GM19324 (cell line): ENCODE results near the gene PPP1R17.

Experiments used
- ATAC-seq: cut with Tn5 transposase; IDR thresholded peaks from one replicate; pipeline ENCODE4 v1.9.1; 2021; ENCODE audit warnings: mild to moderate bottlenecking, moderate library complexity; ENCODE audit not compliant: unreplicated experiment, low FRiP score

The PPP1R17 gene

DNA sequence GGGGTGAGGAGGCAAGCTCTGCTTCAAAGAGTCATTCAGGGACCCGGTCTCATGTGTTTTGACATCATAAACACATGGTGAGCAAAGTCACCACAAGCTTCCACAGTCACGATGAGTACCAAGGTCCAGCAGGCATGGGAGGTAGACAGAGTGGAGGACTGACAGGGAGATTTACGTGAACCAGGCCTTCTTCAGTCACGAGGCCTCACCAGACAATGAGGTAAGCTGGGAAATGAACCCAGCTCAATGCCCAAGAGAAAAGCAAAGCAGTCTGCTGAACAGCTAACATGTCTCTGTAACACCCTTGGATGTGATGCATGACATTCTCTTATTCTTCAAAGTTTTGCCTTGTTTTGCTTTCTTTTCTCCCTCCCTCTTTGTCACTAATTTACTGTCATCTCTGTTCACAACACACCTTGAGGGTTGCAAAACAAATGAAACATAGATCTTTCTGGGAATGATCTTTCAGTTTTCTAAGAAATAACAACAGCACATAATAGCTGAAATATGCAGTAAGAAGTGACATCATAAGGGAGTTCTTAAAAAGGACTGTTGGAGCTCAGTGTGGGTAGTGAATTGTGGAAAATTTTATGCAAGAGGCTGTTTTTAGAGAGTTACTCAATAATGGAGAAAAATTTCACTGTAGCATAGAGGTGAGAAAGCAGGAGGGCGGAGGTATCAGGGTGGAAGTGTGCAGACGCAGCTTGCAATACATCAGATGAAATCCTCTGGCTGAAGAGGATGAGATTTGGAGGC lies 9.0 kb downstream of the PPP1R17 start:
- ATAC-seq = peak; percentile 44

DNA sequence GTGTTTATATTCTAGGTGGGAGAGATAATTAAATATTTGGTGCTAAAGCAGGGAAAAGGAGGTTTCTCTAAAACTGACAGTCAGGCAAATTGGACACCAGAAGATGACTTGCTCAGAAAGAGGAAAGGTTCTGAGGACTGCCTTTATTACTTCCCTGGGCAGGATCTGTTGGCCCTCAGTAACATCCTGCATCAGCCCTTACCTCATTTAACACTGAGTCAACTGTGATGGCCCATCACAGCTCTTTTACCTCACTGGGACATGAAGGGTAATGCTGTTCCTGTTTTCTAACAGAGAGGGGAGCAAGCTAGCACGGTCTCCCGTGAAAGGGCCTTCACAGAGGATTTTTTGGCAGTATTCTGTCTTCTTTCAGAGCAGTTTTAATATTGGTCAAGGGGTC lies 12.0 kb downstream of the PPP1R17 start:
- ATAC-seq = no peak

- ATAC-seq = no peak
Measured at GRCh38 chr7:31702354-31702753, 15.3 kb downstream of the PPP1R17 start.

DNA sequence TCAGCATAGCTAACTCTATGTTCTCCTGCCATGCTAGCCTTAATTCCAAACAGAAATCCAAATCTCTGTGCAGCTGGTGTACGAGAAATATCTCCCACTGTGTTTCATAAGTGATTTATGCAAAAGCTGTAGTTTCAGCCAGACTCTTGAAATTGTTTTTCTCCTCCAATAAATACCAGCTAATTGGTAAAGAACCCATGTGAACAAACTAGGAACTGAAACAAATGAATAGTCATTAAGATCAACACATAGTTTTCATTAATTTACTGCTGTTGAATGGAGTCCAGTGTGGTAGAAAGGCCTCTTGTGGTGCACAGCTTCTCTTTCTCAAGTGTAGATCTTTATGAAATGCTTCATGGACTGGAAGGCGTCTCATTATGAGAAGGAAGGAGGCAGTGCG lies 18.4 kb downstream of the PPP1R17 start:
- ATAC-seq = peak; percentile 57

- peak; percentile 33 for ATAC-seq
Measured at GRCh38 chr7:31707089-31707488, 20.1 kb downstream of the PPP1R17 start.

- ATAC-seq = no peak
Measured at GRCh38 chr7:31710171-31710570, 23.2 kb downstream of the PPP1R17 start.

GRCh38 chr7:31716355-31716754 lies 29.3 kb downstream of the PPP1R17 start:
- no peak for ATAC-seq

- ATAC-seq = no peak
Measured at GRCh38 chr7:31720366-31720765, 33.4 kb downstream of the PPP1R17 start.

- ATAC-seq = no peak
Measured at GRCh38 chr7:31724696-31725095, 37.7 kb downstream of the PPP1R17 start.

- no peak for ATAC-seq
Measured at GRCh38 chr7:31729195-31729804, 42.3 kb downstream of the PPP1R17 start.

DNA sequence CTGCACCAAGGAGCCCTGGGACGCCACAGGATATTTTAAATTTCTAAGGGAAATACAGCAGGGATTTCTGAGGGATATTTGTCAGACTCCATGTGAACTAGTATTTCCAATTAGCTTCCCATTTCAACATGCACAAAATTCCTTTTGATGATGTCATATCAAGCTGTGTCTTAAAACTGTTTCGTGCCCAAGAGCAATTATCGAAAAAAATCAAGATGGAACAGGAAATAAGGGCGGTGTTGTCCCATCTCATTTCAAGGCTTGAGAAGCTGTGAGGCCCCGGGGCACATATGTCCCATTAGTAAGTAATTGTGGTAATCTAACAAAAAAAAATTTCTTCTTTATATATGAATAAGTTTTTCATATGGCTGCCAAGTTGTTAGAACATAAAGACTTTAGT lies 47.4 kb downstream of the PPP1R17 start:
- no peak for ATAC-seq

DNA sequence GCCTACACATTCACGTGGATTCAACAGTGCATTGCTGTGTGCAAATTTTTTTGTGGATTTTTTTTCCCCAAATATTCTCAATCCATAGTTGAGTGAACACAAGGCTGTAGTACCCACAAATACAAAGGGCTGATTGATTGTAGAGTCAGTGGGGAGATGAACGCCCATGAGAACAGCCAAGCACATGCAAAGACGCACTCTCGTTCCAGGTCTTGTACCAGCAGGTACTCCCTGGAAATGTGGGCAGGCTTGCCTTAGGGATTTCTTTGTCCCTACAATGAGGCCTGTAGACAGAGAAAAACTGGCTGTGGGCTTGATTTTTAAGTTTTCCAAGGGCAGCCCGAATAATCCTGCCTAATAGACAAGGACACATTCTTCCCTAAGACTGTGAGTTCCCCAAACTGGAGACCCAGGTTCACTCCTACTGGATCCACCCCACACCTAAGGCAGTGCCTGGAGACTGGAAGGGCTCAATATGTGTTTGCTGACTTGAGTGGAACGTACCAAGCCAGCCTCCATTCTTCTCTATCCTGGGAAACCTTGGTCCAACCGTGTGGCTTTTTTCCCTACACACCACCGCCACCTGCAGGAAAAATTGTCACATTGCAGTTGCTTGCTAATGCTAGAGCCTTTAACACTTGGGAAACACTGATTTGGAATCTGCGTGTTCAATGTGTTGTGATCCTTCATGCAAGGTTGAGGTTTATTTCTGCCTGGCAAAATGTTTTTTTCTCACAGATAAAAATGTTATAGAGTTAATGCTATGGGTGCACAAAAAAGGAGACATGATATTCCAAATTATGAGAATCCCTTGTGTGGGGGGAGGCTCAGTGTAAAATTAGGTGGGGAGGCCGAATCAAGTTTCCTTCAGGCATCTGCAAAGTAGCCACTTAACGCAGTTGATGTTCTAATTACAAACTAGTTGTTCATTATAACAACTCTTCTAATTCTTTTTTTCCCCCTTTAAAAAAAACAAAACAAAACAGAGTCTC lies 49.3 kb downstream of the PPP1R17 start:
- ATAC-seq = no peak

DNA sequence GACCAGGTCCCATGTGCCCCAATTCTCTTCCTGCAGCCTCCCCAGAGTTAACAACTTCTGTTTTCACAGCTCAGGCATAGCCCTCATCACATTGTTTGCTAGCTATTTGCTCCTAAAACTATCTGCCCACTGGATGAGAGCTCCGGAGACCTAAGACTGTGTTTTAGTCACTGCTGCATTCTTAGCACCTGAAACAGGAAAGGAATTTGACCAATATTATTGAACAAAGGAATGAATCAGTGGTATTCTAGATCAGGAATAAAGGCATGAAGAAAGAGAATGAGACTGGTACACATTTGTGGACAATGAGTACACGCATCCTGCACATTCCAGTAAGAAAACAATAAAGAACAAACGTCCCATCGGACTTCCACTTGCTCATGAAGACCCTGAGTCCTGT lies 54.8 kb downstream of the PPP1R17 start:
- ATAC-seq = no peak

DNA sequence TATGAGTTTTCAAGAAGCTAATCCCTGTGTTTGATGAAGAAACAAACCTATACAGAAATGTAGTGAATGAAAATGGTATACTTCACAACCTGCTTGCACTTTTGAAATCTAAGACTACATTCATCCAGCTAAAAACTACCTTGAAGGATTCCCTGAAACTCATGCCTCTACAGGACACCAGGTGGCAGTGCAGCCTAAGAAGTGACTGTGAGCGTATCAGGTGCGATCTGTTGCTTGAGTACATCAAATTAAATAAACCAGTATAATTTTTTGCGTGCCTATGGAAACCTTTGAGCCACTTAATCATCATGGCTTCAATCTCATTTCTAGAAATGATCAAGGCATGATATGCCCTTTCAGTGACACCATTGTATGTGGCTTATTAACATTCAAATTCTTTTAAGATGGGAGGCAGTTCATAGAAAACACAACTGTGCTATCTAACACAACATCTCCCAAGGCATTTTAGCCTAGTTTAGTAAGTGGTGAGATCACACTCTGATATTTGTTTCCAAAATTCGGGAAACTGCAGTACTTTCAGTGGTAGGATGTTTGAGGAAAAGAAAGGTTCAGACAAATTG lies 57.4 kb downstream of the PPP1R17 start:
- peak; percentile 60 for ATAC-seq

DNA sequence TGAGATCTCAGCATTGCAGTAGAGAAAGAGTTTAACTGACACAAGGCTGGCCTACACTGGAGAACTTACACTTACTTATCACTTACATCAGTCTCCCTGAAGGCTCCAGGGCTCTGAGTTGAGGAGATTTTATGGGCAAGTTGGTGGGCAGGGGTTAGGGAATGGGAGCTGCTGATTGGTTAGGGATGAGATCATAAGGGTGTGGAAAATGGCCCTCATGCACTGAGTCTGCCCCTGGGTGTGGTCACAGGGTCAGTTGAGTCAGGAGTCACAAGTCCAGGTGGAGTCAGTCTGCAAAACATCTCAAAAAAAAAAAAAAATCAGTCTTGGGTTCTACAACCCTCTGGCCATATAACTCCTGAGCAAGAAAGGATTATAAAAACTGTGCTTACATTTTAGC lies 60.5 kb downstream of the PPP1R17 start:
- ATAC-seq = no peak

DNA sequence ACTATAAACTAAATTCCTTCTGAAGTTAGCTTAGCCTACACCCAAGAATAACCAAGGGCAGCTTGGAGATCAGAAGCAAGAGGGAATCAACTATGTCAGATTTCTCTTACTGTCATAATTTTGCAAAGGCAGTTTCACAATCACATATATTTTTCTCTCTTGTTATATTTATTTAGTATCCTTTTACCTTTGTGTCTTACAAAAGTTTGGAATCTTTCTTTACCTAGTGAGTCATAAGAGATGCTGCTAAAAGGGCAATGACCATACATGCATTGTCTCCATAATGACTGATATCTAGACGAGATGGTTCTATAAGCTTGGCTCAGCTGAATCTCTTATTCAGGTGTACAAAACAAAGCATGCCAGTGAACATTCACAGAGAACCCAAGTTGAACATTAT lies 61.1 kb downstream of the PPP1R17 start:
- ATAC-seq = no peak

DNA sequence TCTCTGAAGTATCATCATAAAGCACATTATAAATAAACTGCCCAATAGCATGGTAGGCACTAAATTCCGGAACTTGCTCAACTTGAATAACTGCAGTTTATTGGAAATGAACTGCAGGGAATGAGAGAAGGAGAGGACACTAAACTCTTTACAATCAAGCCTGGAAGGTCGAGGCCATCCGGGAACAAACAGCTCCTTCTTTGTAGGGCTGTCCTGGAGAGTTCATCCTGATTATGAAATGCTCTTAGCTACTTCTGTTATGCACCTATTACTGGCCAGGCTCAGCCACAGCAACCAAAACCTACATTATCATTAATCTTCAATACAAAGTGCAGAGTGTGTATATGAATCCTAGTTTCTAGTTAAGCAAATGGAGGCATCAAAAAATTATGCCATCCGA lies 64.7 kb downstream of the PPP1R17 start:
- no peak for ATAC-seq
